ENCODE measurements around the gene TMEM45A. TPM values are rescaled to one million over a fixed set of nuclear protein-coding genes. Genes with fewer than 3 reads are reported as not detected.

TMEM45A gene, protein sequence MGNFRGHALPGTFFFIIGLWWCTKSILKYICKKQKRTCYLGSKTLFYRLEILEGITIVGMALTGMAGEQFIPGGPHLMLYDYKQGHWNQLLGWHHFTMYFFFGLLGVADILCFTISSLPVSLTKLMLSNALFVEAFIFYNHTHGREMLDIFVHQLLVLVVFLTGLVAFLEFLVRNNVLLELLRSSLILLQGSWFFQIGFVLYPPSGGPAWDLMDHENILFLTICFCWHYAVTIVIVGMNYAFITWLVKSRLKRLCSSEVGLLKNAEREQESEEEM
- 103 TPM in 2 replicates for total RNA-seq

DNA sequence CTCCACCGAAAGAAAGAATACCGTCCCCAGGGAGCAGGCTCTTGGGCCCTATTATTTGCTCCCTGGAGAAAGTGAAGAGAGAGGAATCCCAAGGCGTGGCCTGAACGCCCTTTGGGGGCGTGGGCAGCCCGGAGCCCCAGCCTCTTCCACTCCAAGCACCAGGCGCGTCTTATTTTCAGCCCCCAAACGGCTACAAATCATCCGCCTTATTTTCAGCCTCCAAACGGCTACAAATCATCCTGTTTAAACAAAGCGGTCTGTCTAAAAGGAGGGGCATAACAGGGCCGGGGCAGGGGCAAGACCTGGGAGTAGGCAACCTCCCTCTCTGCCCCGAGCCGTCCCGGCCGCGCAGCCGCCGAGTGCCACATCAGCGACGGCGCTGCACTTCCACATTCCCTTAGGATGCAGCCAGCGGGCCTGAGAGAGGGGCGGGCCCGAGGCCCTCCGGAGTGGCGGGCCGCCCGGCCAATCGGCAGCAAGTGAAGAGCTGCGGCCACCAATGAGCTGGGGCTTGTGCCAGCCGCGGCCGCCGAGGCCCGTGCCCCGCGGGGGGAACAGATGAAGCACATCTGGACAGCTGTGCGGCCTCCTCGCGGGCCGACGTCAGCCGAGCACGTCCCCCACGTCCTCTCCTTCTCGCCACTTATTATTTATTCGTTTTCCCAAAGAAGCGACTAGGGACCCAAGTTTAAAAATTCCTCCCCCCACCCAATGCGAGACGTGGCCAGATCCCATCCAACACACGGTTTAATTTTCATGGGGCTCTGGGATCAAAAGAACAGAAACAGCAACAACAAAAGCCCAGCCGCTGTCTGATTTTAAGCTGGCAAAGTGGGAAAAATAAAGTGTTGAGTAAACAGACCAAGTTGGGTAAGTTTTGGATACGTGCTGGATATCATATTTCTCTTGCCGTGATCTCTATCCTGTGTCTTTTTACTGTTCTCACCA is at the start of gene TMEM45A:
TMEM45A (plus strand) TSS at position 561 of the 948 bp plus-strand sequence. CDS start 62,593 bp downstream, outside the sequence.

DNA sequence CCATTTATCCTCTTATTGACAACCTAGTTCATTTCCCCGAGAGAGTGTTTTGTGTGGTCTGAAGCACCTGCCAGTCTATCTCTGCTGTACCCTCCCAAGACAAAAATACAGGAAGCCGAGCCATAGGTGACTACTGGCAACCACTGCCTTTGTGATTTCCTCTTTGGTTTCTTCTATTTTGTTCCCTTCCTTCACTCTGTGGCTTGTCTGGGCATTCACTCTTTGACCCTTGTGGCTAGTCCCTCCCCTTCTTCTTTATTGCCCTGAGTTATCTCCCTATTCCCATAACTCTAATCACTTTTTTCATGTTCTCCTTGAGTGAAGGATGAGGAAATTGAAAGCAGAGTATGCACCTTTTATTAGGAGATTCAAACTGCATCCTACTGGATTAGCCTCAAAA is 116.9 kb downstream of the TMEM45A start, which contains the start of gene ADGRG7:
ADGRG7 (plus strand) TSS at position 297 of the 400 bp plus-strand sequence. CDS start 256 bp downstream, outside the sequence.

Other genes starting within 250 kb of the TMEM45A start
- gene TBC1D23, start 231.6 kb upstream of the TMEM45A start, total RNA-seq = 20.0 and 28.1 TPM in 2 replicates
- 16.8 and 18.8 TPM in 2 replicates for gene NIT2, start 157.9 kb upstream of the TMEM45A start, total RNA-seq
- 40.9 and 51.2 TPM in 2 replicates for gene TOMM70, start 91.5 kb upstream of the TMEM45A start, total RNA-seq
- gene LNP1, start 91.1 kb upstream of the TMEM45A start, total RNA-seq = 2.6 and 5.8 TPM in 2 replicates
- gene ADGRG7, start 117.0 kb downstream of the TMEM45A start, total RNA-seq = not detected in 2 replicates
- gene TFG, start 216.9 kb downstream of the TMEM45A start, total RNA-seq = 81.4 and 106 TPM in 2 replicates

Measured in cardiac ventricle fibroblast (primary cell).